ENCODE measurements around the gene TRIM63. TPM values are rescaled to one million over a fixed set of nuclear protein-coding genes. Genes with fewer than 3 reads are reported as not detected.

Gene TRIM63
- total RNA-seq, 3 donors from 2014 or later (not counting 1 experiment from before 2014, with no cell fraction given), result not detected

DNA sequence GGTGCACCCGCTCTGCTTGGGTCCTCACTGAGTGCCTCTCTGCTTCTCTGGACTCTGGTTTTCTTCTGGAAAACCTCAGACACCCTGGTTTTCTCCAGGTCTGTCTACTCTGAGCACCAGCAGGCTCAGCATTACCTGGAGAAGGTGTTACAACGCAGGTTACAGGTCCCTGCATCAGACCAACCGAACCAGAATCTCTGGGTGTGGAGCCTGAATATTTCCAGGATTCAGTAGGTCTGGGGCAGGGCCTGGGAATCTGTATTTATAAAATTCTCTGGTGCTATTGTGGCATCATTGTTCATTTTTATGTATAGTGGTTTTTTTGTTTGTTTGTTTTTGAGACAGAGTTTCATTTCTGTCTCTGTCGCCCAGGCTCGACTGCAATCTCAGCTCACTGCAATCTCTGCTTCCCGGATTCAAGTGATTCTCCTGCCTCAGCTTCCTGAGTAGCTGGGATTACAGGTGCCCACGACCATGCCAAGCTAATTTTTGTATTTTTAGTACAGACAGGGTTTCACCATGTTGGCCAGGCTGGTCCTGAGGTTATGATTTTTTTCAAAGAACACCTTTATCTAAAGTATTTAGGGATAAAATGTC, 20.1 kb downstream of the TRIM63 start:
- intact Hi-C loops (cut with micrococcal nuclease), result no loop called here
- no peak for DNase-seq
- no peak for ATAC-seq
- Histone ChIP-seq H3K27ac (ENCODE audit: low read length) (no peak overlapping the region), H3K9me3 (ENCODE audit: control insufficient read depth, insufficient read depth, low read length) (no peaks in the 10 kb centered on the region), H3K4me1 (ENCODE audit: control insufficient read depth, insufficient read depth, low read length) (no peaks in the 10 kb centered on the region), H3K27me3 (ENCODE audit: control insufficient read depth, insufficient read depth, low read length) (peaks cover 23% of the 10 kb centered on the region), H3K4me3 (ENCODE audit: low read length) (no peak overlapping the region), H3K36me3 (ENCODE audit: control insufficient read depth, insufficient read depth, low read length) (no peaks in the 10 kb centered on the region)
- no peaks in the 10 kb centered on the region for H3K36me3 Mint-ChIP-seq
- no peaks in the 10 kb centered on the region for H3K9me3 Mint-ChIP-seq
- peaks cover 46 to 50% of the 10 kb centered on the region in 2 donors for H3K27me3 Mint-ChIP-seq (ENCODE audit: low read depth in 2 of 2)
- WGBS (ENCODE audit: insufficient coverage), result 82% methylated on average over 7 of the region's 7 CpGs
- no peaks in the 10 kb centered on the region for H3K4me1 Mint-ChIP-seq
- no peak for TF ChIP-seq CTCF (IDR thresholded peaks at IDR 0.05)
- no peak overlapping the region for H3K27ac Mint-ChIP-seq
- no peak overlapping the region for H3K4me3 Mint-ChIP-seq

DNA sequence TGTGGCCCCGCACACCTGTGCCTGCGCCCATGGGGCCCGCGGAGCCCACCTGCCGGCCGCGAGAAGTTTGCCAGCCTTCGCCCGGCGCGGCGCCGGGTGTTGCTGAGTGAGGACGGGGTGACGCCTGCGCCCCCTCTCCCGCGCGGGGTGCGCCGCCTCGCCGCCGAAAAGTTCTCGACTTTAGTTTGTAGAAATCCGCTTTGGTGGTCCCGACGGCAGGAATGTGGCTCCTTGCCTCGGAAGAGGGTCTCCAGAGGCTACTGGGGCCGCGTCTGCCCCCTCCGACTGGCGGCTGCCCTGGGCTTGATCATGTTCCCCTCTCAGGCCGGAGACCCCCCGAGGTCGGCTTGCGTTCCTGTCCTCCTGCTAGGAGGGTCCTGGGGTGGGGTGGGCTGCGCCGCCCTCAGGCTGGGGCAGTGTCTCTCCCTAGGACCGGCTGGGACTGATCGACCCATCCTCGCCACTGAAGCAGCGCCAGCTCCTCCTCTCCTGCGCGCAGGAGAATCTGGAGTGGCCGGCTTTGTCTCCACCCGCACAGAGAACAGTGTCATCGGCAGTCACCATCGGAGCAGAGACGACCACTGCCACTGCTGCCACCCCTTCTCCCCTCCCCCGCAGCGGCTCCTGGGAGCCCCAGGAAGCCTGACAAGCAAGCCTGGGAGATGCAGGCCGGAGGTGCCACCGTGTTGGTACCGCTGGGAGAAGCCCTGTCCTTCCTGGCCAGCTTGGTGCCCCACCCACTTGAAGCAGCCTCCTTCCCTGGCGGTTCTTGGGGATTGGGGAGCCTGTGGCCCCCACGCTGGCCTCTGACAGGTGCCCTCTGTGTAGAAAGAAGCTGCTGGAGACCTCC, 21.0 kb downstream of the TRIM63 start:
- H3K36me3 ChIP-seq (ENCODE audit: control insufficient read depth, insufficient read depth, low read length), result no peaks in the 10 kb centered on the region
- H3K27ac ChIP-seq (ENCODE audit: low read length), result no peak overlapping the region
- 7% methylated on average over 57 of the region's 57 CpGs for WGBS (ENCODE audit: insufficient coverage)
- H3K4me1 Mint-ChIP-seq, result no peaks in the 10 kb centered on the region
- no peaks in the 10 kb centered on the region for H3K36me3 Mint-ChIP-seq
- no peak overlapping the region for H3K27ac Mint-ChIP-seq
- intact Hi-C loops (cut with micrococcal nuclease), result no loop called here
- TF ChIP-seq CTCF (IDR thresholded peaks at IDR 0.05), result no peak
- no peak overlapping the region for H3K4me3 ChIP-seq (ENCODE audit: low read length)
- H3K4me1 ChIP-seq (ENCODE audit: control insufficient read depth, insufficient read depth, low read length), result no peaks in the 10 kb centered on the region
- H3K9me3 Mint-ChIP-seq, result no peaks in the 10 kb centered on the region
- H3K27me3 ChIP-seq (ENCODE audit: control insufficient read depth, insufficient read depth, low read length), result peaks cover 23% of the 10 kb centered on the region
- H3K27me3 Mint-ChIP-seq (ENCODE audit: low read depth in 2 of 2), result peaks cover 42 to 50% of the 10 kb centered on the region in 2 donors
- no peaks in the 10 kb centered on the region for H3K9me3 ChIP-seq (ENCODE audit: control insufficient read depth, insufficient read depth, low read length)
- DNase-seq, result no peak
- no peak for ATAC-seq
- no peak overlapping the region for H3K4me3 Mint-ChIP-seq

DNA sequence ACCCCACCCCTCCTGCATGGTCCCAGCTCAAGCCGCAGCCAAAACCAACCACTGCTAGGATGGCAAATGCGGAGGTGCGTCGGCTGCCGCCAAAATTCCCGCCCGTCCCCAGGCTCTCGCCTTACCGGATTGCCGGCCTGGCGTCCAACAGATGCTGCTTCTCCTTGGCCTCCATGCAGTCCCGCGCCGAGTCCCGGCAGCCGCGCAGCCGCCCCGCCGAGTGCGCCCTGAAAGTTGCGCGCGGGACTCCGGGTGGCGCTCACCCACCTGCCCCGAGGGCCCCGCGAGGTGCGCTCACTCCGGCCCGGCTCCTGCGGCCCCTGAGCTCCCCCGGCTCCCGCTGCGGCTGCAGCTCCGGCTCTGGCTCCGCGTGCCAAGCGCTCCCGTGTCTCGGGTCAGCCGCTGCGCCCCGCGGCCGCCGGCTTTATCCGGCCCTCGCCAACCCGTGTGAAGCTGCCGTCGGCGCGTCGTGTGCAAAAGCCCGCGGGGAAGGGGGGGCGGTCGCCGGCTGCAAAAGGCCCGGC, 21.6 kb downstream of the TRIM63 start, which contains the start of gene SLC30A2:
Gene SLC30A2 (minus strand): TSS at position 397 of the 524 bp plus-strand sequence. CDS start 222 bp downstream, at position 175.
- no peak within 1 kb of the TSS for H3K4me3 Mint-ChIP-seq
- Histone ChIP-seq H3K36me3 (ENCODE audit: control insufficient read depth, insufficient read depth, low read length) (no peaks in the 10 kb centered on the region), H3K4me3 (ENCODE audit: low read length) (no peak within 1 kb of the TSS), H3K27me3 (ENCODE audit: control insufficient read depth, insufficient read depth, low read length) (peaks cover 23% of the 10 kb centered on the region), H3K4me1 (ENCODE audit: control insufficient read depth, insufficient read depth, low read length) (no peaks in the 10 kb centered on the region), H3K9me3 (ENCODE audit: control insufficient read depth, insufficient read depth, low read length) (no peaks in the 10 kb centered on the region), H3K27ac (ENCODE audit: low read length) (no peak within 1 kb of the TSS)
- H3K27ac Mint-ChIP-seq, result no peak within 1 kb of the TSS
- H3K4me1 Mint-ChIP-seq, result no peaks in the 10 kb centered on the region
- no peaks in the 10 kb centered on the region for H3K9me3 Mint-ChIP-seq
- peaks cover 37 to 46% of the 10 kb centered on the region in 2 donors for H3K27me3 Mint-ChIP-seq (ENCODE audit: low read depth in 2 of 2)
- 1% methylated on average over 62 of the region's 62 CpGs for WGBS (ENCODE audit: insufficient coverage)
- ATAC-seq (no peak), DNase-seq (no peak)
- TF ChIP-seq CTCF (IDR thresholded peaks at IDR 0.05), result no peak
- no peaks in the 10 kb centered on the region for H3K36me3 Mint-ChIP-seq
- intact Hi-C loops (cut with micrococcal nuclease), result no loop called here
